Measurements from ENCODE around the gene CNTNAP2.

GRCh38 chr7:146214842-146215241 lies 98.2 kb downstream of the CNTNAP2 start:
- TF ChIP-seq, protein P1, sequence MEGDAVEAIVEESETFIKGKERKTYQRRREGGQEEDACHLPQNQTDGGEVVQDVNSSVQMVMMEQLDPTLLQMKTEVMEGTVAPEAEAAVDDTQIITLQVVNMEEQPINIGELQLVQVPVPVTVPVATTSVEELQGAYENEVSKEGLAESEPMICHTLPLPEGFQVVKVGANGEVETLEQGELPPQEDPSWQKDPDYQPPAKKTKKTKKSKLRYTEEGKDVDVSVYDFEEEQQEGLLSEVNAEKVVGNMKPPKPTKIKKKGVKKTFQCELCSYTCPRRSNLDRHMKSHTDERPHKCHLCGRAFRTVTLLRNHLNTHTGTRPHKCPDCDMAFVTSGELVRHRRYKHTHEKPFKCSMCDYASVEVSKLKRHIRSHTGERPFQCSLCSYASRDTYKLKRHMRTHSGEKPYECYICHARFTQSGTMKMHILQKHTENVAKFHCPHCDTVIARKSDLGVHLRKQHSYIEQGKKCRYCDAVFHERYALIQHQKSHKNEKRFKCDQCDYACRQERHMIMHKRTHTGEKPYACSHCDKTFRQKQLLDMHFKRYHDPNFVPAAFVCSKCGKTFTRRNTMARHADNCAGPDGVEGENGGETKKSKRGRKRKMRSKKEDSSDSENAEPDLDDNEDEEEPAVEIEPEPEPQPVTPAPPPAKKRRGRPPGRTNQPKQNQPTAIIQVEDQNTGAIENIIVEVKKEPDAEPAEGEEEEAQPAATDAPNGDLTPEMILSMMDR (tag by site-specific recombination; IDR thresholded peaks at IDR 0.05), result no peak
- TF ChIP-seq, protein P2, sequence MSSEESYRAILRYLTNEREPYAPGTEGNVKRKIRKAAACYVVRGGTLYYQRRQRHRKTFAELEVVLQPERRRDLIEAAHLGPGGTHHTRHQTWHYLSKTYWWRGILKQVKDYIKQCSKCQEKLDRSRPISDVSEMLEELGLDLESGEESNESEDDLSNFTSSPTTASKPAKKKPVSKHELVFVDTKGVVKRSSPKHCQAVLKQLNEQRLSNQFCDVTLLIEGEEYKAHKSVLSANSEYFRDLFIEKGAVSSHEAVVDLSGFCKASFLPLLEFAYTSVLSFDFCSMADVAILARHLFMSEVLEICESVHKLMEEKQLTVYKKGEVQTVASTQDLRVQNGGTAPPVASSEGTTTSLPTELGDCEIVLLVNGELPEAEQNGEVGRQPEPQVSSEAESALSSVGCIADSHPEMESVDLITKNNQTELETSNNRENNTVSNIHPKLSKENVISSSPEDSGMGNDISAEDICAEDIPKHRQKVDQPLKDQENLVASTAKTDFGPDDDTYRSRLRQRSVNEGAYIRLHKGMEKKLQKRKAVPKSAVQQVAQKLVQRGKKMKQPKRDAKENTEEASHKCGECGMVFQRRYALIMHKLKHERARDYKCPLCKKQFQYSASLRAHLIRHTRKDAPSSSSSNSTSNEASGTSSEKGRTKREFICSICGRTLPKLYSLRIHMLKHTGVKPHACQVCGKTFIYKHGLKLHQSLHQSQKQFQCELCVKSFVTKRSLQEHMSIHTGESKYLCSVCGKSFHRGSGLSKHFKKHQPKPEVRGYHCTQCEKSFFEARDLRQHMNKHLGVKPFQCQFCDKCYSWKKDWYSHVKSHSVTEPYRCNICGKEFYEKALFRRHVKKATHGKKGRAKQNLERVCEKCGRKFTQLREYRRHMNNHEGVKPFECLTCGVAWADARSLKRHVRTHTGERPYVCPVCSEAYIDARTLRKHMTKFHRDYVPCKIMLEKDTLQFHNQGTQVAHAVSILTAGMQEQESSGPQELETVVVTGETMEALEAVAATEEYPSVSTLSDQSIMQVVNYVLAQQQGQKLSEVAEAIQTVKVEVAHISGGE (tag by site-specific recombination; conservative IDR thresholded peaks at IDR 0.05; ENCODE audit: low read depth), result no peak
